AG04449 (cell line): ENCODE results near the gene ALK.

Experiments used
- CTCF ChIA-PET: fragments of 350-600 bp; formaldehyde crosslinking; extraction: SDS; loops from one replicate; lab custom pipeline; 2021; ENCODE audit warnings: antibody characterized with exemption; lab: Yijun Ruan, JAX
- POLR2A ChIA-PET: fragments of 400-600, 350-600 bp; formaldehyde crosslinking; extraction: SDS; loops from one replicate; lab custom pipeline; 2020; ENCODE audit warnings: antibody characterized with exemption, inconsistent platforms; lab: Yijun Ruan, JAX
- DNase-seq: peaks from one replicate; pipeline ENCODE4 v3.0.0-alpha.2; 2010; ENCODE audit warnings: low read depth, low spot score
- H3K4me3 ChIP-seq: 2 replicates; pipeline ENCODE4 v1.5.1; 2011; ENCODE audit warnings: low read depth, mild to moderate bottlenecking, control low read depth, low read length
- TF ChIP-seq, protein P1 (sequence below): IDR thresholded peaks from one replicate; pipeline ENCODE4 v1.5.1; 2011; ENCODE audit warnings: mild to moderate bottlenecking, moderate library complexity, low read length, control low read depth, inconsistent platforms; ENCODE audit not compliant: insufficient read depth; ENCODE audit errors: missing control alignments

The ALK gene

DNA sequence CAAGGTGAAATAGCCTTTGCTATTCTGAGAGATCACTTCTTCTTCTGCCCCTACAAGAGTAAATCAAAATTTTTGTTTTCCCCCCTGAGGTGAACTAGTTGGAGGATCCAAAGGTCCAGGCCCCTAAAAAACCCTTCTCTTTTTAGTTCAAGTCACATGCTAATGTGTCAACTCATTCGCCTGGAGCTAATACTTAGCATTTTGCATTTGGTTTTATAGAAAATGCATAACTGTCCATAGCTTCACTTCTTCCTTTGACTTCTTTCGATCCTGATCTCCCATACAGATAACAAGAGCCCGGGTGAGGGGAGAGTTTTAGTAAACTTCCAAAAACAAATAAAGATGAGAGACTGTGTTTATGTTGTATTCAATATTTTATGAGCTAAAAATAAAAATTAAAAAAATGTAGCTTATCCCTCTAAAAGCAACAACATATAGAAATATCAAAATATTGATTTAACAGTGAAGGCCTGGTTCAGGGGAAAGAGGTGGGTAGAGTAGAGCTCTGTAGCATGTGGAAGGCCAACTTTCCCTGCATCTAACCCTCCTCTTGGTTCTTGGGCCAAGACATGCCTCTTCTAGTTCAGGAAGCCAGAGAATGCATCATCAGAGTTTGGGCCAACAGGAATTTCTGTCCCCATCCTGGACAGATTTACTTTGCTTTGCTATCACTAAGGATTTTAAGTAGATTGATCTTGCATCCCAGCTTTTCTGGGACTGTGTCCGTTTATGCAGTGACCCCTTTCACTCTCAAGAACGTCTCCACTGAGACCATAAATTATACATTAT is 333.8 kb downstream of the ALK start:
- TF ChIP-seq, protein P1, sequence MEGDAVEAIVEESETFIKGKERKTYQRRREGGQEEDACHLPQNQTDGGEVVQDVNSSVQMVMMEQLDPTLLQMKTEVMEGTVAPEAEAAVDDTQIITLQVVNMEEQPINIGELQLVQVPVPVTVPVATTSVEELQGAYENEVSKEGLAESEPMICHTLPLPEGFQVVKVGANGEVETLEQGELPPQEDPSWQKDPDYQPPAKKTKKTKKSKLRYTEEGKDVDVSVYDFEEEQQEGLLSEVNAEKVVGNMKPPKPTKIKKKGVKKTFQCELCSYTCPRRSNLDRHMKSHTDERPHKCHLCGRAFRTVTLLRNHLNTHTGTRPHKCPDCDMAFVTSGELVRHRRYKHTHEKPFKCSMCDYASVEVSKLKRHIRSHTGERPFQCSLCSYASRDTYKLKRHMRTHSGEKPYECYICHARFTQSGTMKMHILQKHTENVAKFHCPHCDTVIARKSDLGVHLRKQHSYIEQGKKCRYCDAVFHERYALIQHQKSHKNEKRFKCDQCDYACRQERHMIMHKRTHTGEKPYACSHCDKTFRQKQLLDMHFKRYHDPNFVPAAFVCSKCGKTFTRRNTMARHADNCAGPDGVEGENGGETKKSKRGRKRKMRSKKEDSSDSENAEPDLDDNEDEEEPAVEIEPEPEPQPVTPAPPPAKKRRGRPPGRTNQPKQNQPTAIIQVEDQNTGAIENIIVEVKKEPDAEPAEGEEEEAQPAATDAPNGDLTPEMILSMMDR, result no peak
- ChIA-PET POLR2A (no interaction called here), CTCF (interaction anchor here (0.8 to 1.4 kb wide), 2 partner anchors 8 to 279 kb away, joined by 3 to 6 read pairs; no protein-coding TSS in a partner anchor)
- DNase-seq, result no peak
- H3K4me3 ChIP-seq, result no peak overlapping the region

DNA sequence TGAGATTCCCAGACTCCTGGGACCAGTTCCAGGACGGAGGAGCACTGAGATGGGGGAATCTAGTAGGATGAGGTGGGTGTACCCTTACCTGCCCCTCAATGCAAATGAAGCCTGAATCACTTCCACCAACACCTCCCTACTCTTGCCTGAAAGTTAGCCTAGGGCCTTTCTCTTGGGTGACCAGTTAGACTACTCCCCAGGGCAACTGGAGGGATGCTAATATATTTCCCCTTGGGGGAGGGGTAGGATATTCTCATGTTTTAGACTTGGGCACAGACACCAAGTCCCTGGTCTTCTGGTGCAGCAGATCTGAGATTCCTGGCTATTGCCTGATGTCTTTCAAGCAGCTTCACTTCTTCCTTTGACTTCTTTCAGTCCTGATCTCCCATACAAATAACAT is 334.5 kb downstream of the ALK start:
- H3K4me3 ChIP-seq, result no peak overlapping the region
- ChIA-PET POLR2A (no interaction called here), CTCF (interaction anchor here (0.8 kb wide), 1 partner anchor 279 kb away, joined by 3 read pairs; no protein-coding TSS in a partner anchor)
- TF ChIP-seq, protein P1, result no peak
- DNase-seq, result no peak

DNA sequence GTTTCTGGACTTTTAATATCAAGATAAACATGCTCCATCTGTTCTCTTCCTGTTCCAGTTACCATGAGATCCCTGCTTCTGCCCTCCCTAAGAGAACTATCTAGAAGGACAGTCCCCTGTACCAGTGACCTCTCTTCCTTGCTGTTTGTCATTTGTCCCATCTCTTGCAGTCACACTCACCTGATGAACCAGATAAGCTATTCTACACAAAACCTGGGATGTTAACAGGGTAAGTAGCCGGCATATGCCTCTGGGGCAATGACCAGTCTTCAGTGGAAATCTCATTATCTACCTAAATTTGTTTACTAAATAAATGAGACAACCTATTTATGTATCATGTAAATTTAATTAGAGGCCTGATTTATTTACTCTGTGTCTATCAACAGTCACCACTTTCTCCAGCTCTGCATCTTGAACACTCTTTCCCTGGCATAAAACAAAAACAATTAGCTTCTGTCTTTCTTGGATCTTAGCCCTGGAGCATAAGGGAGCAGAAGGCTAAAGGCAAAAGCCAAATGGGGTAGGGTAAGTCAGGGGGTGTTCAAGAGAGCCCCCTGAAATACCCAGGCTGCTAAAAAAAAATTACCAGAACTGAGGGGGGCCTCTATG is 337.7 kb downstream of the ALK start:
- CTCF ChIA-PET, result no interaction called here
- DNase-seq, result no peak
- TF ChIP-seq, protein P1, result no peak
- POLR2A ChIA-PET, result no interaction called here
- H3K4me3 ChIP-seq, result no peak overlapping the region

DNA sequence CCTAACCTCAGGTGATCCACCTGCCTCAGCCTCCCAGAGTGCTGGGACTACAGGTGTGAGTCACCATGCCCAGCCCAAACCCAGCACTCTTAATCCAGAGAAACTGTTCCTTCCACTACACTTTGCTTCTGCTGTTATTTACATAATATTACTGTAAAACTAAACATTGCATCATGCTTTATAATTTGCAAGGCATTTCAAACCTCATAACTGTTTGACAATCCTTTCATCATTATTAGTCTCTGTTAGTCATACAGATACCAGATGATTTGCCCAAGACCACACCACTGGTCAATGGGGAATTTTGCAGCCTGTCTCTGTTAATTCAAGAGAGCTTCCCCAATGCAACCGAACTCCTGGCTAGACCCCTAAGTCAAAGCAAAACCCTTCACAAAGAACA is 338.3 kb downstream of the ALK start:
- DNase-seq, result no peak
- H3K4me3 ChIP-seq, result no peak overlapping the region
- ChIA-PET POLR2A (no interaction called here), CTCF (no interaction called here)
- TF ChIP-seq, protein P1, result no peak

DNA sequence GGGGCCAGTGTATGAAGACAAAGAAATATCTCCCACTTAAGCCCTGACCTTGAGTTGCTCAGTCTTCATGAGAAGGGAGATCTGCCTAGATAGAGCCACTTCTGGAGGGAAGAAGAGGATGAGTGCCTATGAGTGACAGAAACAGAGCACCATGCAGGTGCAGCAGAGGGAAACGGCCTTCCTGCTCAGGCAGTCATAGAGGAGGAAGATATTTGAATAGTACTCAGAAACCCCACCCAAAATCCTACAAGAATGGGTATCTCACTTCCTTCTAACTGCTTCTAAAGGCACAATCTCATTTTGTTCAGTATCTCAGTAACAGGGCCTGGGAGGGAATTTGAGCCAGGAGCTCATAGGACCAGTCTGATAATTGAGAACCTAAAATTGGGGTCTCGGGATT is 339.3 kb downstream of the ALK start:
- DNase-seq, result no peak
- POLR2A ChIA-PET, result no interaction called here
- TF ChIP-seq, protein P1, result no peak
- H3K4me3 ChIP-seq, result no peak overlapping the region
- CTCF ChIA-PET, result no interaction called here

DNA sequence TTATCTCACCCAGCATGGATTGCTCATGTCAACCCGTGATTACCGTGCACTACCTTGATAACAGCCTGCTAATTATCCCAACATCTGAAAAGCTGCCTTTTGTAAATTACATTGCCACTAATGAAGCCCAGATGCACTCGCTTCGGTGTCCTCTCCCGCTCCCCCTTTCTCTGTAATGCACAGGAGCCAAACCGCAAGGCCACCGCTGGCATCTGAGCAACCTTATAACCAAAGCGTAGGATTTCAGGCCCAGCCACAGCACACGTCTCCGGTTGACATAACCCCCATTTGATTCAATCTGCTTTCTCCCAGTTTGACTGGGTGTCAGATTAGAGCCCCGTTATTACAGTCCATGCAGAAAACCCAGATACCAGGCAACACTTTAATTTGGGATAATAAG is 341.2 kb downstream of the ALK start:
- POLR2A ChIA-PET, result no interaction called here
- DNase-seq, result no peak
- CTCF ChIA-PET, result interaction anchor here (1.8 kb wide), 1 partner anchor 8 kb away, joined by 6 read pairs; no protein-coding TSS in a partner anchor

More for the DNA sequence above, 341.2 kb downstream of the ALK start:
- TF ChIP-seq, protein P1, result no peak
- H3K4me3 ChIP-seq, result no peak overlapping the region
